WTC11 (cell line): ENCODE measurements around the gene BTN3A1.
"Not testable (repeated sequence)": the region's sequence is repeated elsewhere in the genome, so short reads cannot be mapped to it uniquely, and the experiment has no call there.

Experiments
- CREM ChIP-seq: sonication (generic); formaldehyde crosslinking; IDR thresholded peaks from 2 replicates; pipeline ENCODE4 v1.8.1; 2022; ENCODE audit warnings: mild to moderate bottlenecking, missing genetic modification reagents, moderate library complexity
- ETV6 ChIP-seq: sonication (generic); formaldehyde crosslinking; IDR thresholded peaks from 2 replicates; pipeline ENCODE4 v1.8.1; 2022; ENCODE audit warnings: mild to moderate bottlenecking, missing genetic modification reagents
- IRF2 ChIP-seq: sonication (generic); formaldehyde crosslinking; IDR thresholded peaks from 2 replicates; pipeline ENCODE4 v1.8.0; 2022; ENCODE audit warnings: low read depth, missing genetic modification reagents, borderline replicate concordance
- KAT7 ChIP-seq: sonication (generic); formaldehyde crosslinking; IDR thresholded peaks from 2 replicates; pipeline ENCODE4 v1.8.1; 2023; ENCODE audit warnings: missing genetic modification reagents, mild to moderate bottlenecking, borderline replicate concordance
- NFYB ChIP-seq: sonication (generic); formaldehyde crosslinking; conservative IDR thresholded peaks from 2 replicates; pipeline ENCODE4 v1.8.0; 2022; ENCODE audit warnings: low read depth, missing genetic modification reagents
- NR1H2 ChIP-seq: sonication (generic); formaldehyde crosslinking; IDR thresholded peaks from 2 replicates; pipeline ENCODE4 v1.9.0; 2021; ENCODE audit warnings: mild to moderate bottlenecking, moderate library complexity, missing genetic modification reagents
- NR3C1 ChIP-seq: sonication (generic); formaldehyde crosslinking; conservative IDR thresholded peaks from 2 replicates; pipeline ENCODE4 v1.8.1; 2023; ENCODE audit warnings: low read depth, mild to moderate bottlenecking, missing genetic modification reagents
- SP1 ChIP-seq: sonication (generic); formaldehyde crosslinking; conservative IDR thresholded peaks from 2 replicates; pipeline ENCODE4 v1.8.1; 2022; ENCODE audit warnings: missing genetic modification reagents
- ZNF263 ChIP-seq: sonication (generic); formaldehyde crosslinking; IDR thresholded peaks from 2 replicates; pipeline ENCODE4 v1.8.1; 2022; ENCODE audit warnings: low read depth, mild to moderate bottlenecking, moderate library complexity, missing genetic modification reagents
- TF ChIP-seq, protein P1 (sequence below): fragments of 200-600 bp; IDR thresholded peaks from 2 replicates; pipeline ENCODE4 v1.8.0; 2022; ENCODE audit warnings: antibody characterized with exemption
- TF ChIP-seq, protein P2 (sequence below): sonication (generic); formaldehyde crosslinking; IDR thresholded peaks from 2 replicates; pipeline ENCODE4 v1.8.1; 2022; ENCODE audit warnings: low read depth, missing genetic modification reagents, borderline replicate concordance

GRCh38 chr6:26418795-26419194, 16.7 kb downstream of the BTN3A1 start:
- TF ChIP-seq ETV6 (CRISPR knock-in tag); NFYB; NR1H2; SP1 (CRISPR knock-in tag); CREM (CRISPR knock-in tag); ZNF263 (CRISPR knock-in tag); NR3C1 (CRISPR knock-in tag); KAT7; IRF2: not testable (repeated sequence)
- TF ChIP-seq, protein P1, sequence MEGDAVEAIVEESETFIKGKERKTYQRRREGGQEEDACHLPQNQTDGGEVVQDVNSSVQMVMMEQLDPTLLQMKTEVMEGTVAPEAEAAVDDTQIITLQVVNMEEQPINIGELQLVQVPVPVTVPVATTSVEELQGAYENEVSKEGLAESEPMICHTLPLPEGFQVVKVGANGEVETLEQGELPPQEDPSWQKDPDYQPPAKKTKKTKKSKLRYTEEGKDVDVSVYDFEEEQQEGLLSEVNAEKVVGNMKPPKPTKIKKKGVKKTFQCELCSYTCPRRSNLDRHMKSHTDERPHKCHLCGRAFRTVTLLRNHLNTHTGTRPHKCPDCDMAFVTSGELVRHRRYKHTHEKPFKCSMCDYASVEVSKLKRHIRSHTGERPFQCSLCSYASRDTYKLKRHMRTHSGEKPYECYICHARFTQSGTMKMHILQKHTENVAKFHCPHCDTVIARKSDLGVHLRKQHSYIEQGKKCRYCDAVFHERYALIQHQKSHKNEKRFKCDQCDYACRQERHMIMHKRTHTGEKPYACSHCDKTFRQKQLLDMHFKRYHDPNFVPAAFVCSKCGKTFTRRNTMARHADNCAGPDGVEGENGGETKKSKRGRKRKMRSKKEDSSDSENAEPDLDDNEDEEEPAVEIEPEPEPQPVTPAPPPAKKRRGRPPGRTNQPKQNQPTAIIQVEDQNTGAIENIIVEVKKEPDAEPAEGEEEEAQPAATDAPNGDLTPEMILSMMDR, result not testable (repeated sequence)
- TF ChIP-seq, protein P2, sequence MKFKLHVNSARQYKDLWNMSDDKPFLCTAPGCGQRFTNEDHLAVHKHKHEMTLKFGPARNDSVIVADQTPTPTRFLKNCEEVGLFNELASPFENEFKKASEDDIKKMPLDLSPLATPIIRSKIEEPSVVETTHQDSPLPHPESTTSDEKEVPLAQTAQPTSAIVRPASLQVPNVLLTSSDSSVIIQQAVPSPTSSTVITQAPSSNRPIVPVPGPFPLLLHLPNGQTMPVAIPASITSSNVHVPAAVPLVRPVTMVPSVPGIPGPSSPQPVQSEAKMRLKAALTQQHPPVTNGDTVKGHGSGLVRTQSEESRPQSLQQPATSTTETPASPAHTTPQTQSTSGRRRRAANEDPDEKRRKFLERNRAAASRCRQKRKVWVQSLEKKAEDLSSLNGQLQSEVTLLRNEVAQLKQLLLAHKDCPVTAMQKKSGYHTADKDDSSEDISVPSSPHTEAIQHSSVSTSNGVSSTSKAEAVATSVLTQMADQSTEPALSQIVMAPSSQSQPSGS, result not testable (repeated sequence)
